Measurements from ENCODE around the gene HLA-DRB1.

Gene HLA-DRB1

GRCh38 chr6:32627831-32628230 is 38.2 kb upstream of the HLA-DRB1 start:
- no peaks in the 10 kb centered on the region for H3K36me3 Mint-ChIP-seq (ENCODE audit: low read depth)
- H3K27ac Mint-ChIP-seq, result no peak overlapping the region
- no peaks in the 10 kb centered on the region for H3K9me3 Mint-ChIP-seq
- H3K27me3 Mint-ChIP-seq (ENCODE audit: low read depth), result no peaks in the 10 kb centered on the region
- no peaks in the 10 kb centered on the region for H3K4me1 Mint-ChIP-seq
- H3K4me3 Mint-ChIP-seq, result no peak overlapping the region
- no peak for TF ChIP-seq CTCF (IDR thresholded peaks at IDR 0.05; ENCODE audit: unreplicated experiment in 3 of 3)

- Mint-ChIP-seq H3K27me3 (ENCODE audit: low read depth) (no peaks in the 10 kb centered on the region), H3K4me3 (no peak overlapping the region), H3K36me3 (ENCODE audit: low read depth) (no peaks in the 10 kb centered on the region), H3K27ac (no peak overlapping the region), H3K9me3 (no peaks in the 10 kb centered on the region), H3K4me1 (no peaks in the 10 kb centered on the region)
- TF ChIP-seq CTCF (IDR thresholded peaks at IDR 0.05; ENCODE audit: unreplicated experiment in 3 of 3), result no peak
Measured at GRCh38 chr6:32627249-32627648, 37.6 kb upstream of the HLA-DRB1 start.

GRCh38 chr6:32625137-32625536 is 35.5 kb upstream of the HLA-DRB1 start:
- Mint-ChIP-seq H3K9me3 (no peaks in the 10 kb centered on the region), H3K4me1 (no peaks in the 10 kb centered on the region)

GRCh38 chr6:32624565-32624964 is 34.9 kb upstream of the HLA-DRB1 start:
- no peak overlapping the region for H3K4me3 Mint-ChIP-seq
- no peak overlapping the region for H3K27ac Mint-ChIP-seq
- H3K27me3 Mint-ChIP-seq (ENCODE audit: low read depth), result no peaks in the 10 kb centered on the region
- no peak for TF ChIP-seq CTCF (IDR thresholded peaks at IDR 0.05; ENCODE audit: unreplicated experiment in 3 of 3)
- H3K4me1 Mint-ChIP-seq, result no peaks in the 10 kb centered on the region
- H3K36me3 Mint-ChIP-seq (ENCODE audit: low read depth), result no peaks in the 10 kb centered on the region
- no peaks in the 10 kb centered on the region for H3K9me3 Mint-ChIP-seq

More at GRCh38 chr6:32625137-32625536, 35.5 kb upstream of the HLA-DRB1 start:
- no peak overlapping the region for H3K4me3 Mint-ChIP-seq
- H3K27ac Mint-ChIP-seq, result no peak overlapping the region
- H3K36me3 Mint-ChIP-seq (ENCODE audit: low read depth), result no peaks in the 10 kb centered on the region
- no peak for TF ChIP-seq CTCF (IDR thresholded peaks at IDR 0.05; ENCODE audit: unreplicated experiment in 3 of 3)
- H3K27me3 Mint-ChIP-seq (ENCODE audit: low read depth), result no peaks in the 10 kb centered on the region

GRCh38 chr6:32623693-32624092 is 34.0 kb upstream of the HLA-DRB1 start:
- no peaks in the 10 kb centered on the region for H3K27me3 Mint-ChIP-seq (ENCODE audit: low read depth)
- peaks cover 1% of the 10 kb centered on the region for H3K9me3 Mint-ChIP-seq
- H3K4me3 Mint-ChIP-seq, result no peak overlapping the region
- TF ChIP-seq CTCF (IDR thresholded peaks at IDR 0.05; ENCODE audit: unreplicated experiment in 3 of 3), result no peak
- H3K27ac Mint-ChIP-seq, result no peak overlapping the region
- H3K36me3 Mint-ChIP-seq (ENCODE audit: low read depth), result no peaks in the 10 kb centered on the region
- H3K4me1 Mint-ChIP-seq, result no peaks in the 10 kb centered on the region

- Mint-ChIP-seq H3K27ac (no peak overlapping the region), H3K36me3 (ENCODE audit: low read depth) (no peaks in the 10 kb centered on the region), H3K4me1 (no peaks in the 10 kb centered on the region), H3K9me3 (peaks cover 7% of the 10 kb centered on the region), H3K27me3 (ENCODE audit: low read depth) (no peaks in the 10 kb centered on the region), H3K4me3 (no peak overlapping the region)
- peak; percentile 44 to 65 (median 55) for TF ChIP-seq CTCF (IDR thresholded peaks at IDR 0.05; ENCODE audit: unreplicated experiment in 3 of 3)
Measured at GRCh38 chr6:32622545-32623401, 33.1 kb upstream of the HLA-DRB1 start.
